ENCODE measurements around the gene SMARCAL1. TPM values are rescaled to one million over a fixed set of nuclear protein-coding genes. Genes with fewer than 3 reads are reported as not detected.

Gene SMARCAL1
- total RNA-seq, 1 experiment from 2014 or later: 40.5 TPM

DNA sequence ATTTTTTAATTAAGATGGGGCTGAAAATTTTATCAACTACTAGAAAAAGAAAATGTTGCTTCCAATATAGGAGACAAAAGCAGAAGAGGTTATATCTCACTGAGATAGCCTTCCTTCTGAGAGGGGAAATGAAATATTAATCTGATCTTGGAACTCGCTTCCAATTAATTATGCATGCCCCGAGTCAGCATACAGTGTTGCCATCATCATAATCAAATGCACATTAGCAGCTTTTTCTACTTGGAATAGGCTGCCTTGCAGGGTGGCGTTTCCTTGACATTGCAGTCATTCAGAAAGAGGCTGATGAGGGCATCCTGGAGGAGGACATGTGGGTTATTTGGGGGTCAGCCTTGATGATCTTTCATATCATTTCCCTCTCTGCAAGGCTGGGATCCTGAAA, 67.9 kb downstream of the SMARCAL1 start:
- TF ChIP-seq, protein P1, sequence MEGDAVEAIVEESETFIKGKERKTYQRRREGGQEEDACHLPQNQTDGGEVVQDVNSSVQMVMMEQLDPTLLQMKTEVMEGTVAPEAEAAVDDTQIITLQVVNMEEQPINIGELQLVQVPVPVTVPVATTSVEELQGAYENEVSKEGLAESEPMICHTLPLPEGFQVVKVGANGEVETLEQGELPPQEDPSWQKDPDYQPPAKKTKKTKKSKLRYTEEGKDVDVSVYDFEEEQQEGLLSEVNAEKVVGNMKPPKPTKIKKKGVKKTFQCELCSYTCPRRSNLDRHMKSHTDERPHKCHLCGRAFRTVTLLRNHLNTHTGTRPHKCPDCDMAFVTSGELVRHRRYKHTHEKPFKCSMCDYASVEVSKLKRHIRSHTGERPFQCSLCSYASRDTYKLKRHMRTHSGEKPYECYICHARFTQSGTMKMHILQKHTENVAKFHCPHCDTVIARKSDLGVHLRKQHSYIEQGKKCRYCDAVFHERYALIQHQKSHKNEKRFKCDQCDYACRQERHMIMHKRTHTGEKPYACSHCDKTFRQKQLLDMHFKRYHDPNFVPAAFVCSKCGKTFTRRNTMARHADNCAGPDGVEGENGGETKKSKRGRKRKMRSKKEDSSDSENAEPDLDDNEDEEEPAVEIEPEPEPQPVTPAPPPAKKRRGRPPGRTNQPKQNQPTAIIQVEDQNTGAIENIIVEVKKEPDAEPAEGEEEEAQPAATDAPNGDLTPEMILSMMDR (conservative IDR thresholded peaks at IDR 0.05): no peak
- TF ChIP-seq EZH2 (IDR thresholded peaks at IDR 0.05; ENCODE audit: low read depth): no peak
- H4K20me1 ChIP-seq (ENCODE audit: insufficient read depth): no peaks in the 10 kb centered on the region
- H3K4me1 ChIP-seq (replicated peaks; ENCODE audit: insufficient read depth): no peaks in the 10 kb centered on the region
- H3K36me3 ChIP-seq (ENCODE audit: low read depth): no peaks in the 10 kb centered on the region
- intact Hi-C loops (cut with micrococcal nuclease; ENCODE audit: unreplicated experiment): no loop called here
- H3K27ac ChIP-seq: no peak overlapping the region
- H3K9me2 ChIP-seq (ENCODE audit: insufficient read depth): no peaks in the 10 kb centered on the region
- H3K9me3 ChIP-seq (ENCODE audit: insufficient read depth, low read depth): no peaks in the 10 kb centered on the region
- no peaks in the 10 kb centered on the region for H3K79me2 ChIP-seq (ENCODE audit: low read depth)
- ChIA-PET CTCF (no interaction called here), POLR2A (ENCODE audit: unreplicated experiment) (no interaction called here)
- no TSS peak for BruUV-seq (replicated peaks)
- H3K4me2 ChIP-seq: no peak overlapping the region
- no peaks in the 10 kb centered on the region for H3F3A ChIP-seq (ENCODE audit: insufficient read depth, low read depth)
- H3K4me3 ChIP-seq: no peak overlapping the region
- no peaks in the 10 kb centered on the region for H3K27me3 ChIP-seq (ENCODE audit: insufficient read depth, low read depth)
- H2AFZ ChIP-seq: no peak overlapping the region
- no peak for DNase-seq

DNA sequence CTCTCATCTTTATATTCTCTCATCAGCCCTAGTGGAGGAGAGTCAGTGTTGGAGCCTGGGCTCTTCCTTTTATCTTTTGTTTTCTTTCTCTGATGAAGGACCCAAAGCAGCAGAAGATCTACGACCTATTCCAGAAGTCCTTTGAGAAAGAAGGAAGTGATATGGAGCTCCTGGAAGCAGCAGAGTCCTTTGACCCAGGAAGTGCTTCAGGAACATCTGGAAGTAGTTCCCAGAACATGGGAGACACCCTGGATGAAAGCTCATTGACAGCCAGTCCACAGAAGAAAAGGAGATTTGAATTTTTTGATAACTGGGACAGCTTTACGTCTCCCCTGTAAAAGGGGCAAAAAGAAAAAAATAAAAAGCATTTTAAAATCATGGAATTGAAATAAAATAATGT, 70.4 kb downstream of the SMARCAL1 start:
- H3K79me2 ChIP-seq (ENCODE audit: low read depth): no peaks in the 10 kb centered on the region
- DNase-seq: no peak
- no peaks in the 10 kb centered on the region for H3K36me3 ChIP-seq (ENCODE audit: low read depth)
- intact Hi-C loops (cut with micrococcal nuclease; ENCODE audit: unreplicated experiment): no loop called here
- ChIA-PET POLR2A (ENCODE audit: unreplicated experiment) (no interaction called here), CTCF (no interaction called here)
- H3K4me3 ChIP-seq: no peak overlapping the region
- TF ChIP-seq EZH2 (IDR thresholded peaks at IDR 0.05; ENCODE audit: low read depth): no peak
- TF ChIP-seq, protein P1 (conservative IDR thresholded peaks at IDR 0.05): no peak
- no peaks in the 10 kb centered on the region for H3K4me1 ChIP-seq (replicated peaks; ENCODE audit: insufficient read depth)
- no peaks in the 10 kb centered on the region for H3K27me3 ChIP-seq (ENCODE audit: insufficient read depth, low read depth)
- no peak overlapping the region for H3K4me2 ChIP-seq
- H3K9me2 ChIP-seq (ENCODE audit: insufficient read depth): no peaks in the 10 kb centered on the region
- BruUV-seq (replicated peaks): no TSS peak
- H3K9me3 ChIP-seq (ENCODE audit: insufficient read depth, low read depth): no peaks in the 10 kb centered on the region
- H4K20me1 ChIP-seq (ENCODE audit: insufficient read depth): no peaks in the 10 kb centered on the region
- no peak overlapping the region for H3K27ac ChIP-seq
- no peaks in the 10 kb centered on the region for H3F3A ChIP-seq (ENCODE audit: insufficient read depth, low read depth)
- H2AFZ ChIP-seq: no peak overlapping the region

DNA sequence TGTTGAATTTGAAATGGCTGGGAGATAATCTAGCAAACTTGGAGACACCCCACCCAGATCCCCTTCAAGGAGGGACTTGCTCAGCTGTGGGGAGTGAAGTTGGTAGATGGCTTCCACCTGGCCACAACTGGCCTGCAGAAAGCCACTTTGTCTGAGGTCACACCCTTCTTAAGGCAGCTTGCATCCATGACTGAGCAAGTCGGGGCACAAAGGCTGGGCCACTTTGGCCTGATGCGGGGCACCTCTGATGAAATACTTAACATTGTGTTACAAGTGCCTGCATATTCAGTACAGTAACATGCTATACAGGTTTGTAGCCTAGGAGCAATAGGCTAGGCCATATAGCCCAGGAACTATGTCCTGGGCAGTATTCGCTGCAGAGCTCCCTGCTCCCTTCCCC, 73.0 kb downstream of the SMARCAL1 start:
- H3K36me3 ChIP-seq (ENCODE audit: low read depth): no peaks in the 10 kb centered on the region
- no peak overlapping the region for H3K4me2 ChIP-seq
- no peaks in the 10 kb centered on the region for H3K9me2 ChIP-seq (ENCODE audit: insufficient read depth)
- ChIA-PET POLR2A (ENCODE audit: unreplicated experiment) (no interaction called here), CTCF (no interaction called here)
- no peak overlapping the region for H3K27ac ChIP-seq
- no peaks in the 10 kb centered on the region for H3K79me2 ChIP-seq (ENCODE audit: low read depth)
- H2AFZ ChIP-seq: no peak overlapping the region
- peaks cover under 1% of the 10 kb centered on the region; the same call in 1 of the 2 replicates for H3F3A ChIP-seq (ENCODE audit: insufficient read depth, low read depth)
- BruUV-seq (replicated peaks): no TSS peak
- H3K9me3 ChIP-seq (ENCODE audit: insufficient read depth, low read depth): no peaks in the 10 kb centered on the region
- intact Hi-C loops (cut with micrococcal nuclease; ENCODE audit: unreplicated experiment): no loop called here
- peaks cover 12% of the 10 kb centered on the region for H3K4me1 ChIP-seq (replicated peaks; ENCODE audit: insufficient read depth)
- DNase-seq: no peak
- no peaks in the 10 kb centered on the region for H4K20me1 ChIP-seq (ENCODE audit: insufficient read depth)
- no peaks in the 10 kb centered on the region for H3K27me3 ChIP-seq (ENCODE audit: insufficient read depth, low read depth)
- H3K4me3 ChIP-seq: no peak overlapping the region
- TF ChIP-seq, protein P1 (conservative IDR thresholded peaks at IDR 0.05): no peak
- no peak for TF ChIP-seq EZH2 (IDR thresholded peaks at IDR 0.05; ENCODE audit: low read depth)

Data from PC-9 (cell line).